ENCODE measurements around the gene TSNAX. TPM values are rescaled to one million over a fixed set of nuclear protein-coding genes. Genes with fewer than 3 reads are reported as not detected.

TSNAX gene
- total RNA-seq, 1 experiment from 2014 or later = 76.3 TPM

DNA sequence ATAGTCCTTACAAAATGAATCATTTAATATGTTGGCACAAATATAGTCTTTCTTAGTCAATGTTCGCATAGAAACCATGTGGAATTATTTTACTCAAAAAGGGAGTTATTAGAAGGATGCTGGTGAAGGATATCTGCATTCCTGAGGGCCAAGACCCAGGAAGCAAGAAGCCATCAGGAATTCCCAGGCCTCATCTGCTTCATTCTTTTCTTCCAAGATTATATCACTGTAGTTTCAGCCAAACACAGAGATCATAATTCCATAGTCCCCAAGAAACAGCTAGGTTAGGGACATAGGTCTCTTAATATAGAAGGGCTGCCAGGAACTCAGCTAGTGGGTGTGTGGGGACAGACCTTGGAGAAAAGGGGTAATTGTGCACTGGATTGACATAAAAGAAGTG, 69.5 kb downstream of the TSNAX start:
- DNase-seq (ENCODE audit: extremely low read depth, low read depth) = no peak

DNA sequence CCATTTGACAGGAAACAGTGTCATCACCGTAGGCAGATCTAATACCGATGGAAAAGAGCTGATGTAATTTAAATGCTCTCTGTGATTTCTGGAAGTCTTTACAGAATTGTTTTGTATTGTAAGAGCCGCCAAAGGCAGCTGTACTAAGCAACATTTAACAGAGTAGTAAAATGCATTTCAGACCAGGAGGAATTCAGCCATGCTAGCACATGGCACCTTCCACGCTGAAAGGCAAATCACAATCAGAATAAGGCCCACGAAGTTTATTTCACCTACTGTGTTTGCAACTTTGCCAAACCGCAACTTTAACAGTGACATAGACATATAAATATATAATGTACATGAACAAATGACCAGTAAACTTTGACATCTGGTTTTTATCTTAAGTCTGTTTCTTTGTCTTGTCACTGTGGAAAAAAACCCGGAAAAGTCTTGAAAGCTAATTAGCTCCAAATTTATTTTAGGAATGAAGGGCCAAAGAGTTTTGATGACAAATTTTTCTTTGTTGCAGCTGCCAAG, 72.0 kb downstream of the TSNAX start:
- DNase-seq (ENCODE audit: extremely low read depth, low read depth) = no peak

DNA sequence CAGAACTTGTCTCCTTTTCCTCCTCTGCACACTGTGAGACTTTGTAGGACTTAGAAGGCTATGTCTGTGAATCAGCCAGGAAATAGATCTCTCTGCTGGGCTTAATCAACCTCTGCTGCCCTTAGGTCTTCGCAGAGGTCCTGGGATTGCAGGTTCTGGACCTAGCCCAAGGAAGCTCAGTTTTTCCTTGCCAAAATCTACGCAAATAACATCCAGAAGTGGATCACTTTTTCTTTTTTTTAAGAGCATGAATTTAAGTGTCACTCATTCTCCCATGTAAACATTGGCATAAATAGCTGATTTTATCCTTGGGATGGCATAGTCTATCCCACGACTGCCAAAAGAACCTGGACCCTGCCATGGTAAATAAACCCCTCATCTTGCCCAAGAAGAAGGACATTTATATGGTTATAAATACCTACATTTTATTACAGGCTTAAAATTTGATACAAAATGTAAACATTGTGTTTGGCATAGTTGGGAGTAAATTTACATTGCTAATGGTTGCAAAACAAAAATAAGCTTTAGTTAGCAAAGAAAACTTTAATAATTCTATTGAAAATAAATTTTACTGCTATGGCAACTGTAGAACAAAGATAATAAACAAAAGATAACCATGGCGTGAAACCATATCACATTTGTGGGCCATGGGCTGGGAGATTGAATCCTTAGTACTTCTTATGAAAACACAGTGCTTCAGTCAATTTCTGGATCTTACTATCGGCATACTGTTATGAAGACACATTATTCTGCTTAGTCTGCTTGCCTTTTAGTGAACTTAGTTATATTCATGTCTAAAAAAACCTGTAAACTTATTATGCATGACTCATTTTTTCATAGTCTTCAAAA, 73.6 kb downstream of the TSNAX start:
- DNase-seq (ENCODE audit: extremely low read depth, low read depth) = no peak

DNA sequence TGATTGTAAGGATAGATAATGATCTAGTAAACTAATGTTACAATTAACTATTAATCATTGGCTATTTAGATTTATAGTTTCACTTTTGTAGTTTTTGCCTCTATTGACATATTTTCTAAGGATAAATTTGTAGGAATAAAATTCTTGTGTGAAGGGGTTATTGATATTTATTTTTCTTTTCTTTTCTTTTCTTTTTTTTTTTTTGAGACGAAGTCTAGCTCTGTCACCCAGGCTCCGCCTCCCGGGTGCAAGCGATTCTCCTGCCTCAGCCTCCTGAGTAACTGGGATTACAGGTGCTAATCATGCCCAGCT, 74.2 kb downstream of the TSNAX start:
- DNase-seq (ENCODE audit: extremely low read depth, low read depth) = no peak

DNA sequence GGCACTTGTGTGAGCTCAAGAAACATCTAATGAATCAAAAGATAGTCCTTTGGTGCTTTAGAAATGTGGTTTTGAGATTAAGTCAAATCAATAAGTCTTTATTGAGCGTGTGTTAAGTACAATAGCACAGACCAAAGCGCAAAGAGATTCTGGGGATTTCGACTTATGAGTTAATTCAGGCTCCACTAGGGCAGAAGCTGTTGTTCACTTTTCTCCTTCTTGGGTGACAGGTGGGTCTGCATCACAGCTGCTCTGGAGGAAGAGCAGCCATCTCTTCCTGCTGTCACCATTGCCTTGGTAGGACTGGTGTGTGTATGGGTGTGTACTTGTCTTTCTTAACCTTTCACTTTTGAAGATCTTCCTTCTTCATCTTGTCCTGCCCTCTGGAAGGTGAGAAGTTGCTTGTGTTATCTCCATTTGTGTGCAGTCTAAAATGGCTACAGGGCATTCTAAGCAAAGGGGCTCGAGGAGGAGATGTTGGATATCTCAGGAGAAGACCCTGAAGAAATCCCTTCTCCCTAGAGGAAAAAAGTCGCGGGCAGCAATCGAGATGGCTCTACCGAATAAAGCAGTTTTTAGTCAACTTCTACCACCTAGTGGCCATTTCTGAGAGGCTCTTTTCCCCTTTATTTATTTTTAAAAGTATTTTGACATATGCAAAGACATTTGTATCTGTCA, 75.3 kb downstream of the TSNAX start:
- peak; percentile 77 for DNase-seq (ENCODE audit: extremely low read depth, low read depth)

DNA sequence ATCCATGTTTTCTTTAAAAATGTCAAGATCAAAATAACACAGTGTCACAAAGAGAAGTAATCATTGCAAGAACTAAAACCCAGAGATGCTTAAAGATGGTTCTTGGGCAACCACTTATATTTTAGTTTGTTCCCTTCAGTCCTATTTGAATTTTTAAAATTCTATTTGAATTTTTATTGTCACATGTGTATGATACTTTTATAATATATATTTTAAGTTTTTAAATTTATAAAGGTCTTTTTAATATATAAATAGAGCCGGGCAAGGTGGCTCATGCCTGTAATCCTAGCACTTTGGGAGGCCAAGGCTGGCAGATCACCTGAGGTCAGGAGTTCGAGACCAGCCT, 75.8 kb downstream of the TSNAX start:
- DNase-seq (ENCODE audit: extremely low read depth, low read depth) = no peak

DNA sequence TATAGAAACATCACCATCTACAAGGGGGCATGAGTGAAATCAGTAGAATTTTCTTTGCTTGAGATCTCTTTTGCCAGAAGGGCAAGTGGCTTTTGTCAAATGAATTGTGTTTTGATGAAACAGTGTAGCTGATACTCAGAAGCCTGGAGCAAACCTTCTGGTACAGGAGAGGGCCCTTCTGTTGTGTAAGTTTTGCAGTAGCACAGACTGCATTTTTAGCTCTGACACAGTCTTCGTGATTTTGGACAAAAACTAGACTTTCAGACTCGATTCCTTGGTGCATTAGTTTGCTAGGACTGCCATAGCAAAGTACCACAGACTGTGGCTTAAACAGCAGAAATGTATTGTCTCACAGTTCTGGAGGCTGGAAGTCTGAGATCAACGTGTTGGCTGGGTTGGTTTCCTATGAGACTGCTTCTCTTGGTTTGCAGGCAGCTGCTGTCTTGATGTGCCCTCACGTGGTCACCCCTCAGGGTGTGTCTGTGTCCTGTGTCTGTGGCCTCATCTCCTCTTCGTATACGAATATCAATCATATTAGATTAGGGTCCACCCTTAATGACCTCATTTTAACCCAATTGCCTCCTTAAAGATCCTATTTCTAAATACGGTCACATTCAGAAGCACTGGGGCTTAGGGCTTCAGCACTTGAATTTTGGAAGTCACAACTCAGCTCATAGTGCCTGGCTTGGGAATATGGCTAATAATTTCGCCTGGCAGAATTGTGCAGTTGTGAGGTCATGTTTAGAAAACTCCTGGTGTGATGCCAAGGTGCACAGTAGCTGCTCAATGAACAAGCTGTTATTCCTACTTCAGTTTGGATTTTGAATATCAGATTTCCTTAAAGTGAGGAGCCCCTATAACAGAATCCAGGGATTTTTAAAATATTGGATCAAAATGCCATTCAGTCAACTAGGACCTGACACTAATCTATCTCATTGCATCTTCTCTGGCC, 77.0 kb downstream of the TSNAX start:
- DNase-seq (ENCODE audit: extremely low read depth, low read depth) = no peak

DNA sequence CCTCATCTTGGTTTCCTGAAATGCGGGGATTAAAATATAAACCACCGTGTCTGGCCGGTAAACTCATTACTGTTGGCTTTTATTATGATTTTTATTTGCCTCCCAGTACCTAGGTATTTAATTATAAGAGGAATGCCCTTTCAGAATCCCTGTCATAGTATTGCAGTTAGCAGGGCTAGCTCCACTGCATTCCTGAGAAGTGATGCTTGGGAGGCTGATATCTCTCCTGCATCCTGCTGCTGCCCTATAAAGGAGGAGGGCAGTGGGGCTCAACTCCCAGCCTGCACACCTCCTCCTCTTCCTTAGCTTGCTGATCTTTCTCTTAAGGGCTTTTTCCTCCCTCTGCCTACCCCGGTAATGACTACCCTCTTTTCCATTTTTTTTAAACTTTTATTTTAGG, 78.2 kb downstream of the TSNAX start:
- no peak for DNase-seq (ENCODE audit: extremely low read depth, low read depth)

DNA sequence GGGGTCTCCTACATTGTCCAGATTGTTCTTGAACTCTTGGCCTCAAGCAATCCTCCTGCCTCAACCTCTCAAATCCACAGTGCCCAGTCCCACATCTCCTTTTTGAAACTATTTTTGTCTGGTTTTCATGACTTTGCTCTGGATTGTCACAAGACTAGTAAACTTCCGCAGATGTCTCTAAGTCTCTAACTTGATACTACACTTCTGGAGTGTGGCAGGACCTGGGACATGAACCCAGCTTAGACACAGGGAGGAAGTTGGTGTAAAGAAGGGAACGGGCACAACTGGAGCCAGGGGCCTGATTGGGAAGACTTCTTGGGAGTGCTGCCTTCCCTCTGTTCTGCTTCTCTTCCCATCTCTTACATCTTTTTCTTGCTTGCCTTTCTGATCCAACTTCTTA, 81.9 kb downstream of the TSNAX start:
- no peak for DNase-seq (ENCODE audit: extremely low read depth, low read depth)

DNA sequence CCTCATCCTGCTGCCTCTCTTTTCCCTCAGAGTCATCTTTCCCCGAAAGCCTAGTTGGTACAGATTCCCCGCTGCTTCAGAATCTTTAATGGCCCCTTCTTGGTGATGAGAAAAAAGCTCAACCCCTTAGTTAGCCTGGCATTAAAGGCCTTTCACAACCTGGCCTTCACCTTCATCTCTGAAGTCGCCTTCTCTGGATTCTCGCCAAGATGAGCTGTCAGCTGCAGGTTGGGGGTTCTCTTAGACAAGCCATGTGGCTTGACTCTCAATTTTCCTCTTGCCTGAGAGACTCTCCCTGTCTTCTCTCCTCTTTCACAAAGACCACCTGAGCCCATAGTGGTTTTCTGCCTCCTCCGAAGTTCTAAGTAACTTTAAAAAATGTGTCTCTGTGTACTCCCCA, 82.6 kb downstream of the TSNAX start:
- DNase-seq (ENCODE audit: extremely low read depth, low read depth) = no peak

DNA sequence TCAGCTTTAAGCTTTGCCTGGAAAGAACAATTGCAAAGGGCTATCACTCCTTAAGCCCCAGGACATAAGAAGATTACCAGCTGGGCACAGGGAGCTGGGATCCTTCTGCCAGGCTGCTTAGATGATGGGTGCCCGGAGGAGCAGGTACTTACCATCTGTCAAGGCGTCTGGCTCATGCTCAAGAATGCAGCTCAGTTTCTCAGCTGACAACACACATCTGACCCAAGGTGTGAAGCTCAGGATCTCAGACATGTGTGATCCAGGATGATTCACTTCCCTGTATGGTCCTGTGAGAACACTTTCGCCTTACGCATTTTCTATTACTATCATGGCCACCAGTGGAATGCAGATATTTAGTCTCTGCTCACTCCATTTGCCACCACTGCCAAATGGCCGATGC, 83.4 kb downstream of the TSNAX start:
- no peak for DNase-seq (ENCODE audit: extremely low read depth, low read depth)

DNA sequence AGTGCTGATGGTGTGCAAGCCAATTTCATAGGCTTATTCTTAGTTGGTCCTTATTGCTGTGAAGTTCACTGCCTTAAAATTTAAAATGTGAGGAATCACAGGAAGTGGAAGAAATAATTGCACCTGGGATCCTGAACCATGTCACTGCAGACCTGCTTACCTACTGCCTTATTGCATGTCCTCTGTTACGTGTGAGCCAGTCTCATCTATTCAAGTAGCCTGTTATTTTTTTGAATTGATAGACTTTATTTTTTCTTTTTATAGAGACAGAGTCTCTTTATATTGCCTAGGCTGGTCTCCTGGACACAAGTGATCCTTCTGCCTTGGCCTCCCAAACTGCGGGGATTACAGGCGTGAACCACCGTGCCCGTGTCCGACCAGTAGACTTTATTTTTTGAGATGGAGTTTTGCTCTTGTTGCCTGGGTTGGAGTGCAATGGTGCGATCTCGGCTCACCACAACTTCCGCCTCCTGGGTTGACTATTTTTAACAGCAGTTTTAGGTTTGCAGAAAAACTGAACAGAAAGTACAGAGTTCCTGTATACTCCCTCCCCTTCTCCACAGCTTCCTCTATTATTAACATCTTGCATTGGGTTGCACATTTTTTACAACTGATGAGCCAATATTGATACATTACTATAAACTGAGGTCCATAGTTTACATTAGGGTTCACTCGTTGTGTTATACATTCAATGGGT, 84.1 kb downstream of the TSNAX start:
- DNase-seq (ENCODE audit: extremely low read depth, low read depth) = no peak

DNA sequence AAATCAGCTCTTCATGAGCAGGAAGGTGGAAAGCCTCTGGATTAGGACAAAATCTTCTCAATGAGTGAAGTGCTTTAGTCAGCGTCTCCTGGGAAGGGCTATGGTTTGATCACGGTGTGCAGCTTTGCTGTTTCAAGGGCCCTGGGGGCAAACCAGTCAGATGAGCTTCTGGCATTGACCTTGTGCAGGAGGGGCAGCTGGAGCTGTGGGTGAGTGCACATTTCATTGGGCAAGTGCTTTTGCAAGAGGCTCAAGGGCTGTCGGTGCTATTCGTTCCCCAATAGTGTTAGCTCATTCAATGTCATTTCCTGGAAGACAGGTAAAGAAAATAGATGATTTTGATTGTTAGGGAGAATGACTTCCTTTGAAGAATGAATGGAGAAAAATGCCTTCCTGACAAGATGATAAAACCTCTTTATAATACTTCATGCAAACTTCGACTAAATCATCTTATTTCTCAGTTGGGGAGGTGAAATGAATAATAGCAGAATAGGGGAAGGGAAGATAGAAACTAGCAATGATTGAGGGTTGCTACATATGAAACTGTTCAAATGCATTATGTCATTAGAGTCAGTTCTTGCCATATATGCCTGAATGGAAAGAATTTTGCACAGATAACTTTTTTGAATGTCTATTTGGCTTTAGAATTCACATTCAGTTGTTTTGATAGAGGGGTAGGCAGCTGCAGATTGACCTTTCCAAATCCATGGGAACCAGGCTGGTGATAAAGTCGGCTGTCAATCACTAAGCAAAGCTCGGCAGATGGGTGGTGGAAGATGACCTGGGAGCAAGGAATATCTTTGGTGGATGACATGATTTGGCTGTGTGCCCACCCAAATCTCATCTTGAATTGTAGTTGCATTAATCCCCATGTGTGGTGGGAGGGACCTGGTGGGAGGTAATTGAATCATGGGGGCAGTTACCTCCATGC, 85.2 kb downstream of the TSNAX start:
- DNase-seq (ENCODE audit: extremely low read depth, low read depth) = no peak

Other genes starting within 250 kb of the TSNAX start
- 17.8 and 20.1 TPM in 2 replicates for gene EXOC8, start 190.8 kb upstream of the TSNAX start, total RNA-seq (2014; rRNA removed; shearing (Covaris generic))
- 16.7 and 21.4 TPM in 2 replicates for gene SPRTN, start 190.4 kb upstream of the TSNAX start, total RNA-seq (2014; rRNA removed; shearing (Covaris generic))
- gene EGLN1, start 106.4 kb upstream of the TSNAX start, total RNA-seq (2014; rRNA removed; shearing (Covaris generic)) = 70.0 and 77.3 TPM in 2 replicates
- 1.3 and 1.4 TPM in 2 replicates for gene DISC1, start 98.1 kb downstream of the TSNAX start, total RNA-seq (2014; rRNA removed; shearing (Covaris generic))